HG03354 (cell line): ENCODE measurements around the gene NAPA.

Experiments
- ATAC-seq: cut with Tn5 transposase; IDR thresholded peaks from one replicate; pipeline ENCODE4 v1.9.1; 2021; ENCODE audit warnings: mild to moderate bottlenecking; ENCODE audit not compliant: unreplicated experiment, poor library complexity, severe bottlenecking

The NAPA gene

DNA sequence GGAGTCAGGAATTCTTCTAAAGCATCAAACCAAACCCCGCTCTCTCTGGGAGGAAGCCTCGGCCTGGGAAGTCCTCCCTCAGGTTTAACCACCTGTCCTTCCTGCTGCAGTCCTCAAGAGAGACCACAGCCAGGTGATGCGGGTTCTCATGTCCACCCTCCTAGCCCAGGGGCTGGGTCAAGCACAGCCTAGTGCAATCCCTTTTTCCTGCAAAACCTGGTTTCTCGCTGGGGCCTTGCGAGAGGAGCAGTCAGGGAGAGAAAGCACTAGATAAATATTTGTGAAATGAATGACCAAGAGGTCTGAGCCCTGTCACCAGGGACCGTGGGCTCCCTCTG lies 45.5 kb downstream of the NAPA start:
- no peak for ATAC-seq

- ATAC-seq, result no peak
Measured at GRCh38 chr19:47467914-47468313, 46.9 kb downstream of the NAPA start.

- ATAC-seq, result no peak
Measured at GRCh38 chr19:47465957-47466356, 48.9 kb downstream of the NAPA start.

DNA sequence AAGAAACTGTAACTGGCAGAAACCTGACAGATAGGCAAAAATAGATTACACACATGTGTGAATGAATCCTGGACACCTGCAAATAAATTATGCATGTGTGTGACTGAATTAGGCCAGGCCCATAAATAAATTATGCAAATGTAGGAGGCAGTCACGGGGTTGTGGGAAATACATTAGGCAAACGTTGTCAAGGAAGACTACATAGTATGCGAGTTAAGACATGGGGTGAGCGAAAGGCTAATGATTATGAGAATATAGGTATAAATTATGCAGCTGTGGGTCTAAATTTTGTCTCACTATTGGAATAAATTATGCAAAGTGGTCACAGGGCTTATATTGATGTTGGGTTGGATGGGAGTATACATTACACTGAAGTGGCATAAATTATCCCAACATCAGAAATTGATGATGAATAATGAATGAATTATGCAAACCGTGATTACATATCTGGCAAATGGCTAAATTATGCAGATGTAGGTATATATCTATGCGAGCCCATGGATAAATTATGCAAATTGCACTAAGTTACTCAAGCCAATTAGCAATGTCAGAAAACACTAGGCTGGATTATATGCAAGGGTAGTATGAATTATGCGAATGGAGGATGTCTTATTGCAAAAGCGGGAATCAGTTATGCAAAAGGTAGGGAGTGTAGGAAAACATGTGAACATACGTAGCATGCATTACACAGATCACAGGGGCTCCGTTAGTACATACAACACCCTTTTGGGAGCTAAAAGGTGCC lies 50.0 kb downstream of the NAPA start:
- no peak for ATAC-seq

- ATAC-seq, result no peak
Measured at GRCh38 chr19:47461876-47462275, 53.0 kb downstream of the NAPA start.

- ATAC-seq, result no peak
Measured at GRCh38 chr19:47459477-47459876, 55.4 kb downstream of the NAPA start.

DNA sequence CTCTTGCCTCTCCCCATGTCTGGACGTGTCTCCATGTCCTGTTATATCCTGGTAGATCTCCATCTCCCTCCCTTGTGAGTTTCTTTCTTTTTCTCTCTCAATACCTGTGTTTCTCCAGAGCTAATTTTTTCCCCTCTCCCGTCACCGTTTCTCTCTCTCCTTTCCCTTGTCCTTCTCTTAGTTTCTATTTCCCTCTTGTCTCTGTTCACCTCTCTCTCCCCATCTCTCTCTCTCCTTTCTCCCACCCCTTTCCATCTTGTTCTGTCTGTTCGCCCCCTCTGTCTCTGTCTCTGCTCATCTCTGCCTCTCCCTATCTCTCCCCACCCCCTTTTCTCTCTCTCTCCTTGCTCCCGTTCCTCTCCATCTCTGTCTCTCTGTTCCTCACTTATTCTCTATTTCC lies 56.2 kb downstream of the NAPA start:
- no peak for ATAC-seq

DNA sequence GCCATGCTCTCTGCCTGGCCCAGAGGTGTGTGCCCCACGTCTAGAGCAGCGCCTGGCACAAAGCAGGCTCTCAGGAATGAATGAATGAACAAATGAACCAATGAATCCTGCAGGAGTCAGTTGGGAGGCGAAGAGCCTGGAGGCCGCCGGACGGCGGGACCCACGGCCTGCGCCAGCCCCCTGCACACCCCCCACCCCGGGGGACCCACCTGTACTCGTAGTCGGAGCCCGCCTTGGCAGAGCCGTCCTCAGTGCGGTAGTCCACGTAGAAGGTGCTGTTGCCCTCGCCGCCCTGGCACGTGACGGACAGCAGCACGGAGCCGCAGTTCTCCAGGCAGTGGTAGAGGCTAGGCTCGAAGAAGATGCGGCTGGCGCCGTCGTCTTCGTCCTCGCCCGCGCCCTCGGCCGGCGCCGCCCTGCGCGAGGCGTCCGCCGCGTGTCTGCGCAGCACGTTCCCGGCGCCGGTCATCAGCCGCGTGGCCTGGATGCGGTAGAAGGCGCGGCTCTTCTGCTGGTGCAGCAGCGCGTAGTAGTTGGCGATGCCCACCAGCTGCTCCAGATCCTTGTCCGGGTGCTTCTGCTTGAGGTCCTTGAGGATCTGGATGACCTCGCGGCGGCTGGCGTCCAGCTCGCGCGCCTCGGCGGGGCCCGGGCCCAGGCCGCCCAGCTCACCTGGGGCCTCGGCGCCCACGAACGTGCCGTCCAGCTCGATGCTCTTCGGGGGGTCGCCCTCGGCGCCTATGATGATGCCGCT lies 58.0 kb downstream of the NAPA start:
- no peak for ATAC-seq

DNA sequence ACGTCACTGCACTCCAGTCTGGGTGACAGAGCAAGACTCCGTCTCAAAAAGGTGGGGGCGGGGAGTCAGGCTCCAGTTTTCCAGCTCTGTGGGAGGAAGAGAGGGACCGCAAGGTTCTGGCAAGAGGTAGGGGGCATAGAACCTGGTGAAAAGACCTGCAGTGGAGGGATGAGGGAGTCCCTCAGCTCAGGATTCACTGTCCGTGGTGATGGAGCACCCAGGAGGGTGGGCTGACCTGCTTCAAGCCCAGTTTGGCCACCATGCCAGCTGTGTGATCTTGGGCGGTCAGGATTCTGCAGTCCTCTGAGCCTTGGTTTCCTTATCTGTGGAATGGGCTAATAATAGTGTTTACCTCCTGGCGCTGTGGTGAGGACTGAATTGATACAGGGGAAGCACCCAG lies 64.4 kb downstream of the NAPA start:
- no peak for ATAC-seq

GRCh38 chr19:47448360-47448727 lies 66.5 kb downstream of the NAPA start:
- ATAC-seq, result no peak

- ATAC-seq, result no peak
Measured at GRCh38 chr19:47447470-47448359, 67.1 kb downstream of the NAPA start.

DNA sequence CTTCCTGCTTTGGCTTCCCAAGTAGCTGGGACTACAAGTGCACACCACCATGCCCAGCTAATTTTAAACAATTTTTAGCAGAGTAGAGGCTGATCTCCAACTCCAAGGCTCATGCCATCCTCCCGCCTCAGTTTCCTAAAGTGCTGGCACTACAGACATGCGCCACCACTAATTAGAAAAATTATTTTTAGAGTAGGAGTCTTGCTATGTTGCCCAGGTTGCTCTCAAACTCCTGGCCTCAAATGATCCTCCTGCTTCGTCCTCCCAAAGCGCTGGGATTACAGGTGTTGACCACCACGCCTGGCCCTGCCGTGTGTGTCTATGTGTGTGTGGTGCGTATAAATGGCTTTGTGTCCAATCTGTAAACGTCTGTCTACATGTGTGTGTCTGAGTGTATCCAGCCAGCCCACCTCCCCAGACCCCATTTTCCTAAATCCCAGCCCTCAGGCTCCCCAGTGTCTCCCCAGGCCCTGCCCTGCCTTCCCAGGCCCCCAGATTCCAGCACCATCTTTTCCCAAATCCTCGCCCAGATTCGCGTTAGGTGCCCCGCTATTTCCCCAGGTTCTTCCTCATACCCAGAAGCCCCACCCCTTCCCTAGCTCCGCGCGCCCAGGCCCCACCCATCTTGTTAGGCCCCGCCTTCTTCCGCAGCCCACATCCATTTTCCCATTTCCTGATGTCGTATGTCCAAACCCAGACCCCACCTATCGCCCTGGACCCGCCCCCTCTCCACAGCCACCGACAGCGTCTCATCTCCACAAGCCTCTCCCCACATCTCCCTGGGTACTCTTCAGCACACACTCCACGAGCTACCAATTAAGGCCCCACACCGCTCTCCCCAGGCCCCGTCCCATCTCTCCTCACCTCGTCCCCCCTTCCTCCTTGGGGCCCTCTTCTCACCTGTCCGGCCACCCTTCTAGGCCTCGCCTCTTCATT lies 68.1 kb downstream of the NAPA start:
- ATAC-seq, result no peak

GRCh38 chr19:47445937-47446402 lies 68.9 kb downstream of the NAPA start:
- no peak for ATAC-seq

GRCh38 chr19:47445527-47445926 lies 69.3 kb downstream of the NAPA start:
- no peak for ATAC-seq

DNA sequence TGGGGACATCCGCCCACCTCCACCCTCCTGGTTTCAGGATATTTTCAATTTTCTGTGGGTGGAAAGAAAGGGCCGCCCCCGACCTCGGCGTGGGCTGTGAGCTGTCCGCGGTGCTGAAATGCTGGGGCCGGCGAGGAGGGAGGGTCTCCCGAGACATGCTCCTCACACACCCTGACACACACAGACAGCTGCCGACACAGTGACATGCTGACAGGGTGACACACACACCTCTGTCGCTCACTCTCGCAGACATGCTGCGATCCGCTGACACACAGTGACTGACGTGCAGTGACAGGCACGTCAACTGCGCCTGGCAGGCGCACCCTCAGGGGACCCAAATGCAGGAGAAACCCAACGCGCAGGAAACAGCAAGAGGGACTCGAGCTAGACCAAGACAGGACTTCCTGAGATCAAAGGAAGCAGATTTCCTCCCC lies 70.5 kb downstream of the NAPA start:
- no peak for ATAC-seq

DNA sequence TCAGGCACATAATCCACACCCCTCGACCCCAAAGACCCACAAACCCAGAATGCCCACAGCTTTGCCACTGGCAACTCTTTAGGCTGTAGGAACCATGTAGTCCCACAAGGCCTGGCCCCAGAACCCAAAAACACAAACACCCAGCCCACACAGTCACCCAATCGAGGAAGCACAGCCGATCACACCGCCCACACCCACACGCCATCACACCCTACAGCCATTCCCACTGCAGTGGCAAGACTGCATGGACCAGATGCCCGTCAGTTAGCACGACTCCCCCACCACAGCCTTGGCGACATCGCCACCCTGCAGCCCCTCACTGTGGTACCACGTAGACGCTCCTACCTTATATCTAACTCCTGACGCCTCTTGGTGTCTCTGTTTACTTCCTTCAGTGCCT lies 71.5 kb downstream of the NAPA start:
- ATAC-seq, result no peak

- no peak for ATAC-seq
Measured at GRCh38 chr19:47438793-47439220, 76.1 kb downstream of the NAPA start.
